Subcutaneous abdominal adipose tissue (tissue), 5 donors: ENCODE measurements around the gene MYH15.

ENCODE experiments used
- H3K27ac ChIP-seq: one replicate; pipeline ENCODE4 v1.7.0; 2013; ENCODE audit warnings: low read depth, mild to moderate bottlenecking, inconsistent platforms, low read length, moderate library complexity
- H3K27me3 ChIP-seq, 5 donors: one replicate each; pipeline ENCODE4 v1.7.0; 2013; ENCODE audit warnings: low read length in 5 of 5, inconsistent platforms in 1 of 5; ENCODE audit not compliant: control insufficient read depth in 5 of 5, insufficient read depth in 4 of 5
- H3K36me3 ChIP-seq, 5 donors: one replicate each; pipeline ENCODE4 v1.7.0; 2013; ENCODE audit warnings: low read length in 5 of 5; ENCODE audit not compliant: control insufficient read depth in 5 of 5, insufficient read depth in 5 of 5
- H3K4me1 ChIP-seq, 5 donors: one replicate each; pipeline ENCODE4 v1.7.0; 2013; ENCODE audit warnings: low read length in 5 of 5, mild to moderate bottlenecking in 3 of 5, moderate library complexity in 1 of 5; ENCODE audit not compliant: control insufficient read depth in 5 of 5, insufficient read depth in 5 of 5
- H3K4me3 ChIP-seq, 5 donors: one replicate each; pipeline ENCODE4 v1.7.0; 2013; ENCODE audit warnings: low read length in 5 of 5, low read depth in 1 of 5
- H3K9ac ChIP-seq, 5 donors: one replicate each; pipeline ENCODE4 v1.7.0; 2013; ENCODE audit warnings: low read length in 5 of 5, mild to moderate bottlenecking in 4 of 5, moderate library complexity in 3 of 5
- H3K9me3 ChIP-seq, 5 donors: one replicate each; pipeline ENCODE4 v1.7.0; 2013; ENCODE audit warnings: low read length in 5 of 5; ENCODE audit not compliant: control insufficient read depth in 5 of 5
- donor health status: healthy.
- donor health status: healthy.
- donor health status: healthy.
- donor health status: healthy.
- donor health status: healthy.

Gene MYH15

DNA sequence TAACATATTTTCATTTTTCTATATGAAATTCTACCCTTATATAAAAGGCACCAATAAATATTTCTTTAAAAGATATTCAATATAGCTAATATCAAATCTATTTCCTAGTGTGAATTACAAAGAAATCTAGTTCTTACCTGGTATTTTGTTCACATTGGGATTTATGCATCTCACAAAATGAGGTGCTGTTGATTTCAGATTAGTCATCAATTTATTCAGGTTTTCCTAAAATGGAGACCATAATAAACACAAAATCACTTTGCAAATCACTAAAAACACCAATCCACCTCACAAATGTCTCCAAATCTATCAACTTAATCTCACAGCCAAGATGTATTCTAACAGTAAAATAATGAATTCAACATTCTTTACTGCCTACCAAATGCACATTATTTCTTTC, 51.2 kb downstream of the MYH15 start:
- Histone ChIP-seq H3K27ac (no peak overlapping the region), H3K9ac (no peak overlapping the region), H3K9me3 (no peaks in the 10 kb centered on the region), H3K27me3 (no peaks in the 10 kb centered on the region), H3K36me3 (no peaks in the 10 kb centered on the region), H3K4me1 (peaks cover 0 to 3% (median 0%) of the 10 kb centered on the region in 5 donors), H3K4me3 (no peak overlapping the region)

DNA sequence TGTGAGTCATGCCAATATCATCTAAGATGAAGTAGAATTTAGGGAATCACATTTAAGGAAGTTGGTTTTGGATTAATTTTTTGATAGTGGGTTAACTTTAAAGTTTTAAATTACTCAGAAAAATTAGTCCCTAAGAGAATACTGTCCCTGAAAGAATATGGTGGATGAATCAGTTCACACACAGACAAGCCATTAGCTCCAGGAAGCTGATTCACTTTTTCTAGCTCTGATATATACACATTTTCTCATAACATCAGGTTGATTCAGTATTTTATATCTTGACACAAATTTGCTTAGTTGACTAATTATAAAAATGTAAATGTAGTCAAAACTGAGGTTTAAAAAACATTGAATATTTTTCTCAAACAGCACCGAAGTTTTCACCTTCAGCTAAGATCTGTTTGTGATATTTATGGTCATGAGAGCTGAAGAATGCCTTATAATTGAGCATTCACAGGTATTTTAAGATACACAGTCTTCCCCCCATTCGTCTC, 55.1 kb downstream of the MYH15 start:
- H3K9me3 ChIP-seq = no peaks in the 10 kb centered on the region
- H3K27me3 ChIP-seq = no peaks in the 10 kb centered on the region
- H3K27ac ChIP-seq = no peak overlapping the region
- H3K4me3 ChIP-seq = no peak overlapping the region
- no peaks in the 10 kb centered on the region for H3K36me3 ChIP-seq
- no peaks in the 10 kb centered on the region for H3K4me1 ChIP-seq
- no peak overlapping the region for H3K9ac ChIP-seq

DNA sequence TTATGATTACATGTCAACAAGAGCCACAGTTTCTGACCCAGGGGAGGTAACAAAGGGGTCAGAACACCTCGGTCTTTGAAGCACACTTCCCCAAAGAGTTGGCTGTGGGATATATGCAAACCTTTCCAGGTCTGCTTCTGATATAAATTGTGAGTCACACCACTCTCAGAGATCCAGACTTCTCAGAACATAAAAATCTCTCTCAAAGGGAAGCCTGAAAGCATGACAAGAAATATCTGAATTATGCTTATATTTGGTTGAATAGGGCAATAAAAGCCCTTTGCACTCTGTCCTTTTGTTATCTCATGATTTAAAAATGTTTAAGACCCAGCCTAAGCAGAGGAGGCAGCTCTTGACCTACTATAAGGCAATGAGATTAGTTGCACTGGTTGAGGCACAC, 56.8 kb downstream of the MYH15 start:
- no peak overlapping the region for H3K4me3 ChIP-seq
- no peaks in the 10 kb centered on the region for H3K36me3 ChIP-seq
- H3K27ac ChIP-seq = no peak overlapping the region
- peaks cover 0 to 3% (median 0%) of the 10 kb centered on the region in 5 donors for H3K9me3 ChIP-seq
- H3K9ac ChIP-seq = no peak overlapping the region
- H3K27me3 ChIP-seq = no peaks in the 10 kb centered on the region
- no peaks in the 10 kb centered on the region for H3K4me1 ChIP-seq

DNA sequence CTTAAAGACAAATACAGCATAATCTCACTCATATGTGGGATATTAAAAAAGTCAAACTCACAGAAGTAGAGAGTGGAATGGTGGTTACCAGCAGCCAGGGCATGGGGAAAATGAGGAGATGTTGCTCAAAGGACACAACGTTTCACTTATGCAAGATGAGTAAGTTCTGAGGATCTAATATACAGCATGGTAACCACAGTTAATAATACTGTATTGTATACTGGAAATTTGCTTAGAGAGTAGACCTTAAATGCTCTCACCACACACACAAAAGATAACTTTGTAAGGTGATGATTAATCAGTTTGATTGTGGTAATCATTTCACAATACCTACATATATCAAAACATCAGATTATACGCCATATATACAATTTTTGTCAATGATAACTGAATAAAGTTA, 60.0 kb downstream of the MYH15 start:
- no peak overlapping the region for H3K27ac ChIP-seq
- no peaks in the 10 kb centered on the region for H3K36me3 ChIP-seq
- no peaks in the 10 kb centered on the region for H3K27me3 ChIP-seq
- no peak overlapping the region for H3K4me3 ChIP-seq
- H3K9ac ChIP-seq = no peak overlapping the region
- H3K4me1 ChIP-seq = no peaks in the 10 kb centered on the region
- H3K9me3 ChIP-seq = peaks cover 0 to 16% (median 9%) of the 10 kb centered on the region in 5 donors

DNA sequence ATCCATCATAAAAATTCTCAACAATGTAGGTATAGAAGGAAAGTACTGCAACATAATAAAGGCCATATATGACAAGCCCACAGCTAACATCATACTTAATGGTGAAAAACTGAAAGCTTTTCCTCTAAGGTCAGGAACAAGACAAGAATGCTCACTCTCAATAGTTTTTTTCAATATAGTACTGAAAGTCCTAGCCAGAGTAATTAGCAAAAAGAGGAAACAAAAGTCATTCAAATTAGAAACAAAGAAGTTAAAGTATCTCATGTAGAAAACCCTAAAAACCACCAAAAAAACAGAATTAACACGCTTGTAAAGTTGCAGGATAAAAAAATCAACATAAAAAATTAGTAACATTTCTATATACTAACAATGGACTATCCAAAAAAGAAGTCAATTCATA, 61.8 kb downstream of the MYH15 start:
- H3K4me1 ChIP-seq = no peaks in the 10 kb centered on the region
- H3K4me3 ChIP-seq = no peak overlapping the region
- H3K9ac ChIP-seq = no peak overlapping the region

DNA sequence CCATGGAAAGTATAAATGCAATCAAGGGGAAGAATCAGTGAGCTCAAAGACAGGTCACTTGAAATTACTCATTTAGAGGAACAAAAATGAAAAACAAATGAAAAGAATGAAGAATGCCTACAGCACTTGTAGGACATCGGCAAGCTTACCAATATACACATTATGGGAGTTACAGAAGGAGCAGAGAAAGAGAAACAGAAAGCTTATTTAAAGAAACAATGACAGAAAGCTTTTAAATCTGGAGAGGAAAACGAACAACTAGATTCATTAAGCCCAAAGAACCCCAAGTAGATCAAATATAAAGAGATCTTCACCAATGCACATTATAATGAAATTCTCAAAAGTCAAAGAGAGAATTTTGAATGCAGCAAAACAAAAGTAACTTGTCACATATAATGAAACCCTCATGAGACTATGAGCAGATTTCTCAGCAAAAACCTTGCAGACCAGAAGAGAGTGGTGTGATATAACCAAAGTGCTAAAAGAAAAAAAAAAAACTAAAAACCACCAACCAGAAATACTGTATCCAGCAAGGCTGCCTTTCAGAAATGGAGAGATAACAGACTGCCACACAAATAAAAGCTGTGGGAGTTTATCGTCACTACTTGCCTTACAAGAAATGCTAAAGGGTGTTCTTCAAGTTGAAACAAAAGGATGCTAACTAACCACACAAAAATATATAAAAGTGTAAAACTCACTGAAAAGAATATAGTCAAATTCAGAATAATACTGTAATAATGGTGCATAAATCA, 63.1 kb downstream of the MYH15 start:
- Histone ChIP-seq H3K27me3 (no peaks in the 10 kb centered on the region), H3K9me3 (peaks cover 0 to 16% (median 9%) of the 10 kb centered on the region in 5 donors), H3K4me1 (no peaks in the 10 kb centered on the region), H3K9ac (no peak overlapping the region), H3K36me3 (no peaks in the 10 kb centered on the region), H3K4me3 (no peak overlapping the region), H3K27ac (no peak overlapping the region)

More for the DNA sequence above, 61.8 kb downstream of the MYH15 start:
- Histone ChIP-seq H3K27ac (no peak overlapping the region), H3K9me3 (peaks cover 0 to 16% (median 9%) of the 10 kb centered on the region in 5 donors), H3K36me3 (no peaks in the 10 kb centered on the region), H3K27me3 (no peaks in the 10 kb centered on the region)

DNA sequence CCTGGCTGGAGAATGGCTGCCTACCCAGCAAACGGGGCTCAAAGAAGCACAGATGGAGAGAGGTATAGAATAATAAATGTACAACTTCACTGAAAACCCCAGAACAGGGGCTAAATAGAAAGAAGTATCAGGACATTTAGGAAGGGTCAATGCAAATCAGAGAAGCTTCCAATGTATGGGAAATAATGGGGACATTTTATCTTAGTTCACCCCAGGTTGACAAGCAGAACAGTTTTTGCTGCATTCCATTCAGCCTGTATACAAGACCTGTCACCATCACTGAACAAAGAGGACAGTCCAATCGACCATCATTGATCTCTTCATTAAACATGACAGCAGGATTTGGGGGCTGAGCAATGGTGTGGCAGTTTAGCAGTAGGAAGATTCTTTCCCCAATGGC, 68.1 kb downstream of the MYH15 start:
- Histone ChIP-seq H3K27ac (no peak overlapping the region), H3K4me1 (no peaks in the 10 kb centered on the region), H3K27me3 (no peaks in the 10 kb centered on the region), H3K36me3 (no peaks in the 10 kb centered on the region), H3K9ac (no peak overlapping the region), H3K4me3 (no peak overlapping the region), H3K9me3 (peaks cover 0 to 10% (median 7%) of the 10 kb centered on the region in 5 donors)

DNA sequence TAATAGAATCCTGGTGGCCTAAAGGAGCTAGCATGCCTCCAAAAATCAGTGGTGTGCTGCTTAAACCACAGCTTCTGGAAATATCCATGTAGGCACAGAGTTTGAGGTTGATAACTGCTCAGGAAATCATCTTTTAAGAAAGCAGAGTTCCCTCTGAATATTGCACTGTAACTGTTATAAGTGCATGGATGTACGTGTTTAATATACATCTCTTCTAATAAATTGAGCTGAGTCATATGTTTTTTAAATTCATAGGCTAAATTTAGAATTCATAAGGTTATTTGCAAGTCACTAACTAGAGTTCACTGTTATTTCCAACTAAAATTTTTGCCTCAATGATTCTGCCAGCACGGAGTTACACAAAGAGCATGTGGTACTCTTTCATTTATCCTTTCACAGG, 68.9 kb downstream of the MYH15 start:
- no peak overlapping the region for H3K4me3 ChIP-seq
- H3K4me1 ChIP-seq = no peaks in the 10 kb centered on the region
- H3K27ac ChIP-seq = no peak overlapping the region
- H3K9ac ChIP-seq = no peak overlapping the region
- no peaks in the 10 kb centered on the region for H3K27me3 ChIP-seq
- H3K9me3 ChIP-seq = peaks cover 0 to 7% (median 4%) of the 10 kb centered on the region in 5 donors
- H3K36me3 ChIP-seq = no peaks in the 10 kb centered on the region

DNA sequence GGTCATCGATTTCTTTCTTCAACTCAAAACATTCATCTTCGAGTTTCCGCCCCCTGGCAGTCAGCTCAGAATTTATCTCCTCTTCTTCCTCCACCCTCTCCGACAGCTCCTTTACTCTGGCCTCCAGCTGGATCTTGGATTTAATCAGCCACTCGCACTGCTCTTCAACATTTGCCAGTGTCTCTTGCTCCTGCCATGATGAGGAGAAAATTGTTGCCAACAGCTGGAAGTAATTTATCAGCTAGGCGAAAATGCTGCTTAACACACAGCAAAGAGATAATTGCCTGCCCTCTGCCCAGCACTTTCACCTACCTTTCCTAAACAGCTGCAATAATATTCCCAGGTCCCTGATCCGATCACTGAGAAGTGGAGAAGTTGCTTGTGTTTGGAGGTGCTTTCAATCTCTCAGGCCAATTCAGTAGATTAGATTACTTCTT, 69.3 kb downstream of the MYH15 start:
- Histone ChIP-seq H3K4me3 (no peak overlapping the region), H3K4me1 (no peaks in the 10 kb centered on the region), H3K9ac (no peak overlapping the region), H3K9me3 (peaks cover 0 to 3% (median under 1%) of the 10 kb centered on the region in 5 donors), H3K27me3 (no peaks in the 10 kb centered on the region), H3K36me3 (no peaks in the 10 kb centered on the region), H3K27ac (no peak overlapping the region)

DNA sequence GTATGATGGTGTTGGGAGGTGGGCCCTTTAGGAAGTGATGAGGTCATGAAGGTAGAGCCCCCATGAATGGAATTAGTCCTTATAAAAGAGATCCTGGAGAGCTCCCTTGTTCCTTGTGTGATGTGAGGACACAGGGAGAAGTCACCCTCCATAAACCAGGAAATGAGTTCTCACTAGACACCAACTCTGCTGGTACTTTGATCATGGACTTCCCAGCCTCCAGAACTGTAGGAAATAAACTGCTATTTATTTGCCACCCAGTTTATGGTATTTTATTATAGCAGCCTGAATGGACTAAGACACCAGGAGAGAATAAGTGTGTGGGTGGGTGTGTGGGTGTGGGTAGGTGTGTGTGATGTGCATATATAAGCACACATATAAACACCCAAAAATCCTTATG, 71.9 kb downstream of the MYH15 start:
- H3K36me3 ChIP-seq = no peaks in the 10 kb centered on the region
- H3K9me3 ChIP-seq = no peaks in the 10 kb centered on the region
- no peak overlapping the region for H3K27ac ChIP-seq
- H3K9ac ChIP-seq = no peak overlapping the region
- no peaks in the 10 kb centered on the region for H3K27me3 ChIP-seq
- H3K4me1 ChIP-seq = no peaks in the 10 kb centered on the region
- no peak overlapping the region for H3K4me3 ChIP-seq
